ENCODE measurements around the gene PCGF1. TPM values are rescaled to one million over a fixed set of nuclear protein-coding genes. Genes with fewer than 3 reads are reported as not detected.
A peak's percentile ranks its signal among the peaks of the same experiment; 100 is the strongest.

Gene PCGF1
- total and polyA plus RNA-seq, 9 of the 15 experiments (the other 6 are each of a cell fraction or from before 2014, with no cell fraction given): 20.3 to 45.7 (median 29.3) TPM

- TF ChIP-seq REST (IDR thresholded peaks at IDR 0.05; ENCODE audit: borderline replicate concordance) (peak; percentile 42; the same call in 1 of the 2 replicates), REST (CRISPR knock-in tag; IDR thresholded peaks at IDR 0.05; ENCODE audit: low read depth) (peak; percentile 3; the same call in 1 of the 2 replicates), HMG20A (CRISPR knock-in tag; conservative IDR thresholded peaks at IDR 0.05) (no peak), NFATC3 (IDR thresholded peaks at IDR 0.05) (no peak), RUNX1 (IDR thresholded peaks at IDR 0.05; ENCODE audit: low read depth) (no peak), STAT6 (CRISPR knock-in tag; IDR thresholded peaks at IDR 0.05) (no peak), ZNF175 (CRISPR knock-in tag; IDR thresholded peaks at IDR 0.05; ENCODE audit: low read depth) (no peak), SNIP1 (IDR thresholded peaks at IDR 0.05; ENCODE audit: low read depth) (no peak), HCFC1 (IDR thresholded peaks at IDR 0.05; ENCODE audit: low read depth, low read length) (no peak), NFRKB (IDR thresholded peaks at IDR 0.05; ENCODE audit: low read depth) (no peak), ZNF639 (CRISPR knock-in tag; conservative IDR thresholded peaks at IDR 0.05 in 1 of 2, IDR thresholded peaks at IDR 0.05 in 1 of 2) (peak in 1 of 2 experiments; percentile 3; a peak in 1 of 4 replicates), POLR2AphosphoS5 (IDR thresholded peaks at IDR 0.05; ENCODE audit: control insufficient read depth, insufficient read depth, low read depth, low read length) (peak; percentile 35; the same call in 1 of the 2 replicates), BCL6 (CRISPR knock-in tag; IDR thresholded peaks at IDR 0.05) (no peak), SNAPC5 (CRISPR knock-in tag; IDR thresholded peaks at IDR 0.05) (no peak)
These were observed 3.7 kb downstream of the PCGF1 start (continued) for GRCh38 chr2:74503506-74504475.

All from K562 (cell line).